Karpas-422 (cell line): ENCODE results near the gene CLN6. TPM values are rescaled to one million over a fixed set of nuclear protein-coding genes. Genes with fewer than 3 reads are reported as not detected.
A peak's percentile ranks its signal among the peaks of the same experiment; 100 is the strongest.
"Not testable (repeated sequence)": the region's sequence is repeated elsewhere in the genome, so short reads cannot be mapped to it uniquely, and the experiment has no call there.

ENCODE experiments used
- DNase-seq: peaks from one replicate; pipeline ENCODE4 v3.0.0-alpha.2; 2015
- H2AFZ ChIP-seq: fragments of 200-600 bp; sonication (generic); 2 replicates; pipeline ENCODE4 v1.6.1; 2014; ENCODE audit warnings: antibody characterized with exemption, low read length, mixed read lengths
- H3K27ac ChIP-seq: fragments of 200-600 bp; sonication (generic); 2 replicates; pipeline ENCODE4 v1.5.1; 2014; ENCODE audit warnings: mild to moderate bottlenecking, low read length, moderate library complexity
- H3K27me3 ChIP-seq: fragments of 200-600 bp; sonication (generic); 2 replicates; pipeline ENCODE4 v1.6.1; 2014; ENCODE audit warnings: low read length, mixed read lengths
- H3K36me3 ChIP-seq: fragments of 200-600 bp; sonication (generic); 2 replicates; pipeline ENCODE4 v1.6.1; 2014; ENCODE audit warnings: low read length, mixed read lengths; ENCODE audit not compliant: insufficient read depth
- H3K4me1 ChIP-seq: fragments of 200-600 bp; sonication (generic); 2 replicates; pipeline ENCODE4 v1.6.1; 2014; ENCODE audit warnings: mild to moderate bottlenecking, low read length, mixed read lengths
- H3K4me2 ChIP-seq: fragments of 200-600 bp; sonication (generic); 2 replicates; pipeline ENCODE4 v1.6.1; 2014; ENCODE audit warnings: low read length, low read depth, mild to moderate bottlenecking; ENCODE audit not compliant: poor library complexity, severe bottlenecking
- H3K4me3 ChIP-seq: fragments of 200-600 bp; sonication (generic); 2 replicates; pipeline ENCODE4 v1.5.1; 2014; ENCODE audit warnings: mild to moderate bottlenecking, antibody characterized with exemption, low read length, mixed read lengths
- H3K79me2 ChIP-seq: fragments of 200-600 bp; sonication (generic); 2 replicates; pipeline ENCODE4 v1.6.1; 2014; ENCODE audit warnings: mild to moderate bottlenecking, low read length, mixed read lengths
- H3K9ac ChIP-seq: fragments of 200-600 bp; sonication (generic); 2 replicates; pipeline ENCODE4 v1.6.0; 2014; ENCODE audit warnings: low read length
- H3K9me2 ChIP-seq: fragments of 200-600 bp; sonication (generic), shearing (Covaris generic); replicated peaks from 2 replicates; pipeline ENCODE4 v1.6.0; 2014; ENCODE audit warnings: mild to moderate bottlenecking, low read length, moderate library complexity; ENCODE audit not compliant: insufficient read depth
- H3K9me3 ChIP-seq: fragments of 300-700, 200-600 bp; sonication (generic); 2 replicates; pipeline ENCODE4 v1.6.1; 2014; ENCODE audit warnings: low read length, mixed read lengths
- H4K20me1 ChIP-seq: fragments of 200-600 bp; sonication (generic); 2 replicates; pipeline ENCODE4 v1.6.1; 2014; ENCODE audit warnings: mild to moderate bottlenecking, antibody characterized with exemption, low read length, low read depth; ENCODE audit not compliant: insufficient read depth
- total RNA-seq: library from RNA; depleted of rRNA; stranded (reverse); fragments of >200 nt; shearing (Covaris generic); gene quantifications from 2 replicates; pipeline ENCODE4 v1.2.3, GENCODE V29; 2014; ENCODE audit warnings: low replicate concordance

CLN6 gene
- total RNA-seq, 1 experiment from 2014 or later = 80.0 TPM

- Histone ChIP-seq H3K4me3 (peak overlapping the region; percentile 89), H3K9me3 (no peaks in the 10 kb centered on the region)
- DNase-seq = no peak
These were observed 901 bp upstream of the CLN6 start for GRCh38 chr15:68230157-68231100.

GRCh38 chr15:68228971-68229385, 550 bp downstream of the CLN6 start:
- H3K27me3 ChIP-seq = no peaks in the 10 kb centered on the region
- H2AFZ ChIP-seq = peak overlapping the region; percentile 100; the same call in 1 of the 2 replicates
- H3K79me2 ChIP-seq = peaks cover 52% of the 10 kb centered on the region

More at GRCh38 chr15:68230157-68231100, 901 bp upstream of the CLN6 start:
- no peaks in the 10 kb centered on the region for H4K20me1 ChIP-seq
- no peaks in the 10 kb centered on the region for H3K9me2 ChIP-seq
- peak overlapping the region; percentile 100; the same call in 1 of the 2 replicates for H2AFZ ChIP-seq
- H3K79me2 ChIP-seq = peaks cover 38% of the 10 kb centered on the region
- H3K9ac ChIP-seq = peak overlapping the region; percentile 98
- H3K27me3 ChIP-seq = no peaks in the 10 kb centered on the region
- H3K4me2 ChIP-seq = peak overlapping the region; percentile 100
- H3K4me1 ChIP-seq = peaks cover 32% of the 10 kb centered on the region
- H3K27ac ChIP-seq = no peak overlapping the region
- H3K36me3 ChIP-seq = no peaks in the 10 kb centered on the region

GRCh38 chr15:68228143-68228970, 1.2 kb downstream of the CLN6 start:
- Histone ChIP-seq H3K9me2 (no peaks in the 10 kb centered on the region), H3K79me2 (peaks cover 58% of the 10 kb centered on the region), H3K36me3 (peaks cover 2% of the 10 kb centered on the region; the same call in 1 of the 2 replicates), H3K27ac (peak overlapping the region; percentile 79), H3K9ac (peak overlapping the region; percentile 98), H4K20me1 (no peaks in the 10 kb centered on the region), H2AFZ (peak overlapping the region; percentile 100; the same call in 1 of the 2 replicates), H3K9me3 (peaks cover 2% of the 10 kb centered on the region; the same call in 1 of the 2 replicates), H3K4me3 (peak overlapping the region; percentile 89), H3K27me3 (no peaks in the 10 kb centered on the region), H3K4me2 (peak overlapping the region; percentile 100), H3K4me1 (peaks cover 43% of the 10 kb centered on the region)
- DNase-seq = peak; percentile 63

More at GRCh38 chr15:68228971-68229385, 550 bp downstream of the CLN6 start:
- H3K9ac ChIP-seq = peak overlapping the region; percentile 98
- H3K27ac ChIP-seq = peak overlapping the region; percentile 79
- peaks cover 43% of the 10 kb centered on the region for H3K4me1 ChIP-seq
- H3K36me3 ChIP-seq = no peaks in the 10 kb centered on the region
- H3K4me3 ChIP-seq = peak overlapping the region; percentile 89
- no peaks in the 10 kb centered on the region for H3K9me3 ChIP-seq
- no peaks in the 10 kb centered on the region for H4K20me1 ChIP-seq
- peak; percentile 74 for DNase-seq
- H3K4me2 ChIP-seq = peak overlapping the region; percentile 100
- H3K9me2 ChIP-seq = no peaks in the 10 kb centered on the region

GRCh38 chr15:68227643-68228142, 1.8 kb downstream of the CLN6 start:
- no peak for DNase-seq
- Histone ChIP-seq H3K9me3 (peaks cover 5% of the 10 kb centered on the region; the same call in 1 of the 2 replicates), H3K9me2 (no peaks in the 10 kb centered on the region), H3K79me2 (peaks cover 64% of the 10 kb centered on the region), H3K27me3 (no peaks in the 10 kb centered on the region), H3K4me2 (peak overlapping the region; percentile 100), H3K27ac (no peak overlapping the region; the same call in 1 of the 2 replicates), H4K20me1 (no peaks in the 10 kb centered on the region), H2AFZ (no peak overlapping the region), H3K9ac (peak overlapping the region; percentile 98), H3K36me3 (peaks cover 6% of the 10 kb centered on the region), H3K4me1 (peaks cover 43% of the 10 kb centered on the region), H3K4me3 (peak overlapping the region; percentile 89)

GRCh38 chr15:68225442-68225841, 4.1 kb downstream of the CLN6 start:
- Histone ChIP-seq H3K4me1 (peaks cover 39% of the 10 kb centered on the region), H3K4me2 (peak overlapping the region; percentile 36), H3K27ac (peak overlapping the region; percentile 61), H3K79me2 (peaks cover 67% of the 10 kb centered on the region)
- not testable (repeated sequence) for H2AFZ ChIP-seq, H4K20me1 ChIP-seq, H3K9me3 ChIP-seq, DNase-seq, H3K4me3 ChIP-seq, H3K9ac ChIP-seq, H3K27me3 ChIP-seq, H3K36me3 ChIP-seq, H3K9me2 ChIP-seq

GRCh38 chr15:68224546-68225250, 4.8 kb downstream of the CLN6 start:
- H4K20me1 ChIP-seq = no peaks in the 10 kb centered on the region

GRCh38 chr15:68224108-68224507, 5.4 kb downstream of the CLN6 start:
- Histone ChIP-seq H3K36me3 (peaks cover 9% of the 10 kb centered on the region), H3K4me3 (no peak overlapping the region), H3K79me2 (peaks cover 80% of the 10 kb centered on the region), H4K20me1 (no peaks in the 10 kb centered on the region), H3K4me1 (peaks cover 31% of the 10 kb centered on the region), H3K27ac (no peak overlapping the region), H2AFZ (no peak overlapping the region), H3K9me2 (no peaks in the 10 kb centered on the region), H3K9ac (no peak overlapping the region), H3K4me2 (no peak overlapping the region), H3K27me3 (no peaks in the 10 kb centered on the region), H3K9me3 (peaks cover 5% of the 10 kb centered on the region; the same call in 1 of the 2 replicates)
- DNase-seq = no peak

More at GRCh38 chr15:68224546-68225250, 4.8 kb downstream of the CLN6 start:
- H3K4me3 ChIP-seq = no peak overlapping the region
- peaks cover 5% of the 10 kb centered on the region; the same call in 1 of the 2 replicates for H3K9me3 ChIP-seq
- H3K27ac ChIP-seq = peak overlapping the region; percentile 61
- peaks cover 6% of the 10 kb centered on the region for H3K36me3 ChIP-seq
- H3K9ac ChIP-seq = 0 out of 2 replicates have a peak overlapping the region, but pooled peaks have one; percentile 3
- H3K79me2 ChIP-seq = peaks cover 74% of the 10 kb centered on the region
- peak; percentile 64 for DNase-seq
- peaks cover 32% of the 10 kb centered on the region for H3K4me1 ChIP-seq
- H2AFZ ChIP-seq = no peak overlapping the region
- H3K4me2 ChIP-seq = peak overlapping the region; percentile 36
- H3K27me3 ChIP-seq = no peaks in the 10 kb centered on the region
- H3K9me2 ChIP-seq = no peaks in the 10 kb centered on the region
